SKM-1 treated with dmso at 0.1 percent for 144 hours (cell line): ENCODE results near the gene SEC24C.
A peak's percentile ranks its signal among the peaks of the same experiment; 100 is the strongest.
"Not testable (repeated sequence)": the region's sequence is repeated elsewhere in the genome, so short reads cannot be mapped to it uniquely, and the experiment has no call there.

ENCODE experiments used
- DNase-seq: peaks from one replicate; lab custom pipeline; 2025; ENCODE audit not compliant: unreplicated experiment; lab: John Stamatoyannopoulos, UW

The SEC24C gene

DNA sequence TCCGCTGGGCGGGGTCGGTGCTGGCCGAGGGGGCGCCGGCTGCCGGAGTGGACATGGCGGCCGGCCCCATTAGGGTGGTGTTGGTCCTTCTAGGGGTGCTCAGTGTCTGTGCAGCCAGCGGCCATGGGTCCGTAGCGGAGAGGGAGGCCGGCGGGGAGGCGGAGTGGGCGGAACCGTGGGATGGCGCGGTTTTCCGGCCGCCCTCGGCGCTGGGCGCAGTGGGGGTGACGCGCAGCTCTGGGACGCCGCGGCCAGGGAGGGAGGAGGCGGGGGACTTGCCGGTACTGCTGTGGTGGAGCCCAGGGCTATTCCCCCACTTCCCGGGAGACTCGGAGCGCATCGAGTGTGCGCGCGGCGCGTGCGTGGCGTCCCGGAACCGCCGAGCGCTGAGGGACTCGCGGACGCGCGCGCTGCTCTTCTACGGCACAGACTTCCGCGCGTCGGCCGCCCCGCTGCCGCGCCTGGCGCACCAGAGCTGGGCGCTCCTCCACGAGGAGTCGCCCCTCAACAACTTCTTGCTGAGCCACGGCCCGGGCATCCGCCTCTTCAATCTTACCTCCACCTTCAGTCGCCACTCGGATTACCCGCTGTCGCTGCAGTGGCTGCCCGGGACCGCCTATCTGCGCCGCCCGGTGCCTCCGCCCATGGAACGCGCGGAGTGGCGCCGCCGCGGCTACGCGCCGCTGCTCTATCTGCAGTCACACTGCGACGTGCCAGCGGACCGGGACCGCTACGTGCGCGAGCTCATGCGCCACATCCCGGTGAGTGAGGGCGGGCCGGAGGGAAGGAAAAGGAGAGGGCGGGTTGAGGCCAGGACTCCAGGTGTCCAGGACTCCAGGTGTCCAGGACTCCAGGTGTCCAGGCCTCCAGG lies 28.3 kb downstream of the SEC24C start:
- peak; percentile 66 for DNase-seq

- DNase-seq, result no peak
Measured at GRCh38 chr10:73773152-73773879, 29.1 kb downstream of the SEC24C start.

- DNase-seq, result no peak
Measured at GRCh38 chr10:73774637-73775036, 30.5 kb downstream of the SEC24C start.

GRCh38 chr10:73779018-73779417 lies 34.8 kb downstream of the SEC24C start:
- DNase-seq, result no peak

DNA sequence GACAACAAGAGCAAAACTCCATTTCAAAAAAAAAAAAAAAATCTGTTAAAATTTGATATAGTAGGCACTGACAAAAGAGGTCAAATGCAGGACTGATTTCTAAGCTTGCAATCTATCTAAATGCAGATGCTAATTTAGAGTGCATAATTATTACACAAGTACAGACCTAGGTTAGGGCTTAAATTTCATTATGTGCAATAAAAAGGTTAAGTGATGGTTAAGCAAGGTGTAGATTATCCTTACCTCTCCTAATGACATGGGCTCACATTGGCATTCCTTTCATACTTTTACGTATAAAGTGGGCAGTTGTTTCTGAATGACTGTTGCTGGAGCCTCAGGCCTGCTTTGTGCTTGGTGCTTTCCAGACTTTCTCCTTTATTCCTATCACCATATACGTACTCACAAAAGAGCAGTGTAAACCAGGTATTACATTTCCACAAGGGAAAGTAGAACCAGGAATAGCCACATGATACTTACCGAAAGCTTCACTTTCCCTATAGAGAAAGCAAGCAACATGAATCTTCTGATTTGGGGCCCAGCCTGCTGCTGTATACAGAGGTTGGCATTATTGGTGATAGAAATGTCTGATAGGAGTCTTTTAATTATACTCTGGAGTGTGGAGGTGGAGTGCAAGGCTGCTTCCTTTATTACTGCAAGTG lies 35.5 kb downstream of the SEC24C start:
- no peak for DNase-seq

DNA sequence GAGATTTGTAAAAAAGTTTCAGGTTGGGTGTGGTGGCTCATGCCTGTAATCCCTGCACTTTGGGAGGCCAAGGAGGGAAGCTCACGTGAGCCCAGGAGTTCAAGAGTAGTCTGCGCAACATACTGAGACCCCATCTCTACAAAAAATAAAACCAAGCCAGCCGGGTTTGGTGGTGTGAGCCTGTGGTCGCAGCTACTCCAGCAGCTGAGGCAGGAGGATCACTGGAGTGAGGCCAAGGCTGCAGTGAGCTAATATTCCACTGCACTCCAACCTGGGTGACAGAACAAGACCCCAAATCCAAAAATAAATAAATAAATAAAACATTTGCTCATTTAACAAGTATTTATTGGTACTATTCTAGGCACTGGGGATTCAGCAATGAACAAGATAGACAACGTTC lies 36.1 kb downstream of the SEC24C start:
- no peak for DNase-seq

DNA sequence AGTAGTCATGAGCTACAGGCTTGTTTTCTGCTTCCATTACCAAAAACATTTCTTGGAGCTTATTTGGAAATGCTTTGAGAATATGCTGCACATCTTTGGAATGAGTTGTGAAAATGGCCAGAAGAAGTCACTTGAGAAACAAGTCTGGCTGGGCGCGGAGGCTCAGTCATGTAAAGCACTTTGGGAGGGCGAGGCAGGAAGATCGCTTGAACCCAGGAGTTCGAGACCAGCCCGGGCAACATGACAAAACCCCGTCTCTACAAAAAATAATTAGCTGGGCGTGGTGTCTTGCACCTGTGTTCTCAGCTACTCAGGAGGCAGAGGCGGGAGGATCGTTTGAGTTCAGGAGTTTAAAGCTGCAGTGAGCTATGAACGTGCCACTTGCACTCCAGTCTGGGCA lies 36.8 kb downstream of the SEC24C start:
- no peak for DNase-seq

DNA sequence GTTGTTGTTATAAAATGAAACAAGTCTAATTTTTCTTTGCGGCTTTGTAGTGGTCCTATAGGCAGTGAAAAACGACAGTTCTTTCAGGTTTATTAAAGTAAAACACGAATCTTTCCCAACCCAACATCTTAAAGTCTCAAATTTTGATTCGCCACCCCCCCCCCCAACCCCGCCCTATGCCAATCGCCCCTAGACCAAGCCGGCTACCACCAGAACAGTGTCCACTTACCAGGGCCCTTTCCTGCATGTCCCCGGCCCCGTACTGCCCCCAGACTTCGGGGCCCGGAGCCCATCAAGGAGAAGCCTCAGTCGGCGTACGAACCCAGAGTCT lies 37.3 kb downstream of the SEC24C start:
- DNase-seq, result no peak

- DNase-seq, result peak; percentile 83
Measured at GRCh38 chr10:73781879-73782748, 37.9 kb downstream of the SEC24C start, which contains the start of gene CHCHD1. TSS of gene CHCHD1 (plus strand) at chr10:73782048. CDS start at chr10:73782076, 28 bp downstream.

GRCh38 chr10:73782749-73783085 lies 38.5 kb downstream of the SEC24C start:
- no peak for DNase-seq

GRCh38 chr10:73785211-73785720 lies 41.1 kb downstream of the SEC24C start, which contains the start of gene ZSWIM8:
TSS of gene ZSWIM8 (plus strand) at chr10:73785606. CDS start at chr10:73785879, 273 bp downstream.
- peak; percentile 89 for DNase-seq

DNA sequence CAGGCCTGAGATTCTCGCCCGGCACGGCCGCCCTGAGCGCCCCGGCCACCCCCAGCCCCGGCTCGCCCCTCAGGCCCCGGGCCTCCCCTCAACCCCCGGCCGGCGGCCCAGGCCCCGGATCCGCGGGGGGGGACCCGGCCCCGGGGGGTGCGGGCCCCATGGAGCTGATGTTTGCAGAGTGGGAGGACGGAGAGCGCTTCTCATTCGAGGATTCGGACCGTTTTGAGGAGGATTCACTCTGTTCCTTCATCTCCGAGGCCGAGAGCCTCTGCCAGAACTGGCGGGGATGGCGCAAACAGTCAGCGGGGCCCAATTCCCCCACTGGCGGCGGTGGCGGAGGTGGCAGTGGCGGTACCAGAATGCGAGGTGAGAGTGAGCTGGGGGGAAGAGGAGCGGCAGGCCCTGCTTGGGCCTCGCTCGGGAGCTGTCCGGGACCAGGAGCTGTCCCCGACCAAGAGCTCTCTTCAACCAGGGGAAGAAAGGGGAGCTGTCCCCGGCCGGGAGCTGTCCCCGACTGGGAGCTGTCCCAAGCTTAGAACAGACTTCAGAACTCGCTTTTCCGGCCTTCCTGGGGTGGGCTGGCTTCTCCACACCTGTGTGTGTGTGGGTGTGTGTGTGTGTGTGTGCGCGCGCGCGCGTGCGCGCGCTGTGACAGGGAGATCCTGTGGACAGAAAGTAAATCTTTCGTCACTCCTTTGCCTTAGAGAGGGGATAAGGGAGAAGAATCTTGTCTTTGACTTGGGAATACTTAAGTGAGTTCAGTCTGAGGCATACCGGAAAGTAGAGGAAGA lies 41.7 kb downstream of the SEC24C start:
- DNase-seq, result no peak

DNA sequence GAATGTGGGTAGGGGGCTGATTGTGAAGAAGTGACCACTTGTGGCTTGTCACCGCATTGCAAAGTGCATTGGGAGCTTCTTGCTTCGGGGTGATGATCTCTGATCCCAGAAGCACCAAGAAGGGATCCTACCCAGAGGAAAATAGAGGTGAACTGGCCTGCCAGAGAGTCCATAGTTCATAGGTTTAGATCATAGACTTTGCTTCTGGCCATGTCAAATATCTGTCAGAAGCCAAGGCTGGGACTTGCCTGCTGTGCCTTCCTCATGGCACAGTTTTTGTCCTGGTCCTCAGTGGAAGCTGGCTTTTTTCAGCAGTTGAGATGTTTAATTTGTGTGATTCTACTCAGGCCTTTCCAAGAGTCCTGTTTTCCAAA lies 42.3 kb downstream of the SEC24C start:
- no peak for DNase-seq

DNA sequence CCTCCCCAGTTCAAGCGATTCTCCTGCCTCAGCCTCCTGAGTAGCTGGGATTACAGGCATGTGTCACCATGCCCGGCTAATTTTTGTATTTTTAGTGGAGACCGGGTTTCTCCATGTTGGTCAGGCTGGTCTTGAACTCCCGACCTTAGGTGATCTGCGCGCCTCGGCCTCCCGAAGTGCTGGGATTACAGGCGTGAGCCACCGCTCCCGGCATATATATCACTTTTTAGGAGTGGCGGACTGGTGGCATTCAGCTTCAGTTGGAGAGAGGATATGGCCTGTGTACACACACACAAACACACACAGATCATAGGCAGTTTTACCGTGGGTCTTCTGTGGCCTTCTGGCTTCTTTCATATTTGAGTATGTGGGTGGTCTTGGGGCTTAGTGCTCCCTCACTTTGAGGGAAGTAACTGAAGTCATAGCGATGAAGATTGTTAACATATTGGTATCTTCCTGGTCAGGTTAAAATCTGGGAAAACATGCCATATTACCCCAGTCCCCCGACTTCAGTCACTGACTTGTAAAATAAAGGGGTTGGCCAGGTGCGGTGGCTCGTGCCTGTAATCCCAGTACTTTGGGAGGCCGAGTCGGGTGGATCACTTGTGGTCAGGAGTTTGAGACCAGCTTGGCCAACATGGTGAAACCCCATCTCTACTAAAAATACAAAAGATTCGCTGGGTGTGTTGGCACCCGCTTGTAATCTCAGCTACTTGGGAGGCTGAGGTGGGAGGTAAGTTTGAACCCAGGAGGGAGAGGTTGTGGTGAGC lies 43.0 kb downstream of the SEC24C start:
- not testable (repeated sequence) for DNase-seq

DNA sequence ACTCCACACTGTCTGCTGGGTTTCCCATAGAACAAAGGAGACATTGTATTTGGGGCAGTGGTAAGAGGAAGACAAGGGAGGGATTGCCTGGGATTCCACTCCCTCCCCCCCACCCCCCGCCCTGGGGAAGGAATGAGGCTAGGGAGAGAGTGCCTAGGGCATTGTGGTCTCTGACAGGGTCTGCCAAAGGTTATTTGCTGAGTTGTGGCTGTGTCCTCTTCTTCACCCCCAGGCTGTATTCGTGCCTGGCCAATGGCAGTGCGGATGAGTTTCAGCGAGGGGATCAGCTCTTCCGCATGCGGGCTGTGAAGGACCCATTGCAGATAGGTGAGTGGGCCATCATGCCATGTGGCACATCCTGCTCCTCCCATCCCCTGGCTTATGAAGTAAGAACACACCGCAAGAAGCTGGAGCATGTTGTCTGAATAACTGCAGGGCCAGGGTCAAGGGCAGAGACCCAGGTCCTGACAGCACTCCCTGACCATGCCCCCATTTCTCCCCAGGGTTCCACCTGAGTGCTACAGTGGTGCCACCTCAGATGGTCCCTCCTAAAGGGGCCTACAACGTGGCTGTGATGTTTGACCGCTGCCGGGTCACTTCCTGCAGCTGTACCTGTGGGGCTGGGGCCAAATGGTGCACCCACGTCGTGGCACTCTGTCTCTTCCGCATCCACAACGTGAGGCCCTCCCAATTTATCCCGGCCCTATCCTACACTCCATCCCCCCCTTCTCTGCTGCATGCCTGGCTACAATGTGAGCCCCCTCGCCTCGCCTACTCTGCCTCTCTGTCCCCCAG lies 44.9 kb downstream of the SEC24C start:
- DNase-seq, result no peak

GRCh38 chr10:73789659-73790055 lies 45.5 kb downstream of the SEC24C start:
- no peak for DNase-seq

GRCh38 chr10:73790886-73791625 lies 46.9 kb downstream of the SEC24C start:
- DNase-seq, result no peak
